Panc1 (cell line): Measurements from ENCODE around the gene RNF214. TPM values are rescaled to one million over a fixed set of nuclear protein-coding genes. Genes with fewer than 3 reads are reported as not detected.

Experiments used
- ATAC-seq: fragments of 200-7000 bp; cut with Tn5 transposase; 2 replicates; pipeline ENCODE4 v1.9.1; 2020; ENCODE audit warnings: mild to moderate bottlenecking, moderate library complexity
- BruUV-seq: library from RNA; stranded (reverse); fragments of 400-500 nt; replicated peaks from 2 replicates; lab custom pipeline; 2021; lab: Mats Ljungman, UMichigan
- CTCF ChIA-PET: fragments of 300-600 bp; sonication (Branson Sonifier 250); formaldehyde crosslinking; loops from one replicate; lab custom pipeline; 2022; ENCODE audit warnings: antibody characterized with exemption; lab: Charles Lee
- POLR2A ChIA-PET: fragments of 300-600 bp; sonication (Branson Sonifier 250); formaldehyde crosslinking; loops from one replicate; lab custom pipeline; 2022; ENCODE audit warnings: antibody characterized with exemption; lab: Charles Lee
- DNase-seq: peaks from one replicate; pipeline ENCODE4 v3.0.0-alpha.2; 2010; ENCODE audit warnings: low read depth, low spot score
- H3K27ac ChIP-seq: 2 replicates; pipeline ENCODE4 v1.5.1; 2011; ENCODE audit warnings: mild to moderate bottlenecking, low read length, inconsistent platforms
- H3K27me3 ChIP-seq: fragments of 200-500 bp; sonication (Bioruptor generic); 2 replicates; pipeline ENCODE4 v1.6.0; 2014; ENCODE audit warnings: low read length, inconsistent platforms; ENCODE audit not compliant: control insufficient read depth, insufficient read depth
- H3K36me3 ChIP-seq: fragments of 200-500 bp; sonication (Bioruptor generic); 2 replicates; pipeline ENCODE4 v1.5.1; 2014; ENCODE audit warnings: inconsistent platforms, mild to moderate bottlenecking, low read length, moderate library complexity; ENCODE audit not compliant: control insufficient read depth, insufficient read depth
- H3K4me1 ChIP-seq: 2 replicates; pipeline ENCODE4 v1.5.1; 2011; ENCODE audit warnings: inconsistent platforms, mild to moderate bottlenecking, low read length, moderate library complexity; ENCODE audit not compliant: control insufficient read depth, insufficient read depth
- H3K4me3 ChIP-seq, 2 experiments: 2 replicates each; pipeline ENCODE4 v1.5.1; 2011 to 2012; ENCODE audit warnings: low read depth in 2 of 2, low read length in 2 of 2, mild to moderate bottlenecking in 2 of 2, inconsistent platforms in 1 of 2, moderate library complexity in 1 of 2
- H3K9me3 ChIP-seq: fragments of 200-500 bp; sonication (Bioruptor generic); 2 replicates; pipeline ENCODE4 v1.5.1; 2014; ENCODE audit warnings: low read depth, mild to moderate bottlenecking, inconsistent platforms, low read length, moderate library complexity; ENCODE audit not compliant: control insufficient read depth, insufficient read depth
- POLR2AphosphoS5 ChIP-seq: IDR thresholded peaks from 2 replicates; pipeline ENCODE4 v1.6.1; 2012; ENCODE audit warnings: mild to moderate bottlenecking, low read depth, low read length, moderate library complexity
- SIN3A ChIP-seq: IDR thresholded peaks from 2 replicates; pipeline ENCODE4 v1.6.1; 2012; ENCODE audit warnings: low read depth, mild to moderate bottlenecking, low read length, moderate library complexity, borderline replicate concordance; ENCODE audit not compliant: insufficient read depth
- TCF7L2 ChIP-seq: IDR thresholded peaks from 2 replicates; pipeline ENCODE4 v1.6.1; 2011; ENCODE audit warnings: mild to moderate bottlenecking, low read depth, low read length, inconsistent platforms
- in situ Hi-C: cut with HindIII; loops from 2 replicates; pipeline ENCODE4 v1.10.0; 2016; ENCODE audit warnings: low sequenced_read_pairs, low pct_unique_long_range_greater_than_20kb
- intact Hi-C: fragments of 100-400 bp; cut with micrococcal nuclease; formaldehyde crosslinking; loops from one replicate; pipeline ENCODE4 v1.10.0; 2022; ENCODE audit not compliant: unreplicated experiment
- total RNA-seq: library from RNA; stranded (reverse); gene quantifications from one replicate; pipeline ENCODE4 v1.2.1, GENCODE V29; 2021; ENCODE audit not compliant: unreplicated experiment
- TF ChIP-seq, protein P1 (sequence below), 2 experiments: IDR thresholded peaks; 2 replicates each; pipeline ENCODE4 v1.6.1; 2011 to 2012; ENCODE audit warnings: low read depth in 2 of 2, control low read depth in 1 of 2, low read length in 1 of 2, mild to moderate bottlenecking in 1 of 2, moderate library complexity in 1 of 2; ENCODE audit not compliant: insufficient read depth in 1 of 2
- TF ChIP-seq, protein P2 (sequence below): fragments of 450-650 bp; IDR thresholded peaks from 2 replicates; pipeline ENCODE4 v1.5.1; 2017; ENCODE audit warnings: mild to moderate bottlenecking

The RNF214 gene
- total RNA-seq, 1 experiment from 2014 or later: 39.7 TPM

DNA sequence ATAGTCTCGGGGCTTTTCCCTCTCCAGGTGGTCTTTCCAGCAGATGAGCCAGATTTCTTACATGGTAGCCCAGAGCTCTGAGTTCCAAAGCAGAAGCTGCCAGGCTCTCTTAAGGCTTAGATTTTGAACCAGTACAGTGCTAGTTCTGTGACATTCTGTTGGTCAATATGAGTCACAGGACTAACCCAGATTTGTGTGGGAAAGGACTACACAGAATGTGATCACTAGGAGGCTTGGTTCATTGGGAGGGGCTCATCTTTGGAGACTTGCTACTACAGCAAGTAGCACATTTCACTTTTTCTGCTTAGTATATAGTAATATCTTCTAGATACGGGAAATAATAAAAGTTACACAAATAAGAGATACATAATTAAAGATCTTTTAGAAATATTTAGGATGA lies 24.1 kb downstream of the RNF214 start:
- Histone ChIP-seq H3K4me3 (no peak overlapping the region), H3K27ac (no peak overlapping the region), H3K9me3 (no peaks in the 10 kb centered on the region), H3K4me1 (no peaks in the 10 kb centered on the region), H3K36me3 (no peaks in the 10 kb centered on the region), H3K27me3 (no peaks in the 10 kb centered on the region)
- in situ Hi-C loops: no loop called here
- DNase-seq (no peak), ATAC-seq (no peak)
- TF ChIP-seq SIN3A (no peak), TCF7L2 (no peak), POLR2AphosphoS5 (no peak)
- TF ChIP-seq, protein P1, sequence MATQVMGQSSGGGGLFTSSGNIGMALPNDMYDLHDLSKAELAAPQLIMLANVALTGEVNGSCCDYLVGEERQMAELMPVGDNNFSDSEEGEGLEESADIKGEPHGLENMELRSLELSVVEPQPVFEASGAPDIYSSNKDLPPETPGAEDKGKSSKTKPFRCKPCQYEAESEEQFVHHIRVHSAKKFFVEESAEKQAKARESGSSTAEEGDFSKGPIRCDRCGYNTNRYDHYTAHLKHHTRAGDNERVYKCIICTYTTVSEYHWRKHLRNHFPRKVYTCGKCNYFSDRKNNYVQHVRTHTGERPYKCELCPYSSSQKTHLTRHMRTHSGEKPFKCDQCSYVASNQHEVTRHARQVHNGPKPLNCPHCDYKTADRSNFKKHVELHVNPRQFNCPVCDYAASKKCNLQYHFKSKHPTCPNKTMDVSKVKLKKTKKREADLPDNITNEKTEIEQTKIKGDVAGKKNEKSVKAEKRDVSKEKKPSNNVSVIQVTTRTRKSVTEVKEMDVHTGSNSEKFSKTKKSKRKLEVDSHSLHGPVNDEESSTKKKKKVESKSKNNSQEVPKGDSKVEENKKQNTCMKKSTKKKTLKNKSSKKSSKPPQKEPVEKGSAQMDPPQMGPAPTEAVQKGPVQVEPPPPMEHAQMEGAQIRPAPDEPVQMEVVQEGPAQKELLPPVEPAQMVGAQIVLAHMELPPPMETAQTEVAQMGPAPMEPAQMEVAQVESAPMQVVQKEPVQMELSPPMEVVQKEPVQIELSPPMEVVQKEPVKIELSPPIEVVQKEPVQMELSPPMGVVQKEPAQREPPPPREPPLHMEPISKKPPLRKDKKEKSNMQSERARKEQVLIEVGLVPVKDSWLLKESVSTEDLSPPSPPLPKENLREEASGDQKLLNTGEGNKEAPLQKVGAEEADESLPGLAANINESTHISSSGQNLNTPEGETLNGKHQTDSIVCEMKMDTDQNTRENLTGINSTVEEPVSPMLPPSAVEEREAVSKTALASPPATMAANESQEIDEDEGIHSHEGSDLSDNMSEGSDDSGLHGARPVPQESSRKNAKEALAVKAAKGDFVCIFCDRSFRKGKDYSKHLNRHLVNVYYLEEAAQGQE (IDR thresholded peaks at IDR 0.05; ENCODE audit: insufficient read depth in 1 of 2, low read depth in 2 of 2, low read length in 1 of 2): no peak
- TF ChIP-seq, protein P2, sequence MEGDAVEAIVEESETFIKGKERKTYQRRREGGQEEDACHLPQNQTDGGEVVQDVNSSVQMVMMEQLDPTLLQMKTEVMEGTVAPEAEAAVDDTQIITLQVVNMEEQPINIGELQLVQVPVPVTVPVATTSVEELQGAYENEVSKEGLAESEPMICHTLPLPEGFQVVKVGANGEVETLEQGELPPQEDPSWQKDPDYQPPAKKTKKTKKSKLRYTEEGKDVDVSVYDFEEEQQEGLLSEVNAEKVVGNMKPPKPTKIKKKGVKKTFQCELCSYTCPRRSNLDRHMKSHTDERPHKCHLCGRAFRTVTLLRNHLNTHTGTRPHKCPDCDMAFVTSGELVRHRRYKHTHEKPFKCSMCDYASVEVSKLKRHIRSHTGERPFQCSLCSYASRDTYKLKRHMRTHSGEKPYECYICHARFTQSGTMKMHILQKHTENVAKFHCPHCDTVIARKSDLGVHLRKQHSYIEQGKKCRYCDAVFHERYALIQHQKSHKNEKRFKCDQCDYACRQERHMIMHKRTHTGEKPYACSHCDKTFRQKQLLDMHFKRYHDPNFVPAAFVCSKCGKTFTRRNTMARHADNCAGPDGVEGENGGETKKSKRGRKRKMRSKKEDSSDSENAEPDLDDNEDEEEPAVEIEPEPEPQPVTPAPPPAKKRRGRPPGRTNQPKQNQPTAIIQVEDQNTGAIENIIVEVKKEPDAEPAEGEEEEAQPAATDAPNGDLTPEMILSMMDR: no peak
- CTCF ChIA-PET: no interaction called here
- POLR2A ChIA-PET: no interaction called here
- no TSS peak for BruUV-seq
- intact Hi-C loops: no loop called here

DNA sequence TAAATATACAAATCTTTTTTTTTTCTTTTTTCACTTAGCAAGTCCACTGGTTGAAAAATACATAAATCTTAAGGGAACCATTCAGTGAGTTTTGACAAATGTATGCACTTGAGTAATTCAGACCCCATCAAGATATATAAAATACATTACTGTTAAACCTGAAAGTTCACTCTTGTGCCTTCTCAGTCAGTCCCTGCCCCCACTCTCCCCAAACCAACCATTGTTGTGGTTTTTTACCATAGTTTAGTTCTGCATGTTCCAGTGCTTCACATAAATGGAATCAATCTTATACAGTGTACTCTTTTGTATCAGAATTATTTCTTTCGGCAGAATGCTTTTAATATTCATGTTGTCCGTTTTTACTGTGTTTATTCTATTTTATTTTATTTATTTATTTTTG lies 26.1 kb downstream of the RNF214 start:
- H3K4me1 ChIP-seq: no peaks in the 10 kb centered on the region
- no peaks in the 10 kb centered on the region for H3K36me3 ChIP-seq
- intact Hi-C loops: no loop called here
- no peak overlapping the region for H3K27ac ChIP-seq
- no peak for ATAC-seq
- BruUV-seq: no TSS peak
- no peaks in the 10 kb centered on the region for H3K9me3 ChIP-seq
- in situ Hi-C loops: no loop called here
- CTCF ChIA-PET: no interaction called here
- POLR2A ChIA-PET: no interaction called here
- TF ChIP-seq SIN3A (no peak), POLR2AphosphoS5 (no peak), TCF7L2 (no peak)
- TF ChIP-seq, protein P2: no peak
- TF ChIP-seq, protein P1 (IDR thresholded peaks at IDR 0.05; ENCODE audit: insufficient read depth in 1 of 2, low read depth in 2 of 2, low read length in 1 of 2): no peak
- no peak for DNase-seq
- no peaks in the 10 kb centered on the region for H3K27me3 ChIP-seq
- no peak overlapping the region for H3K4me3 ChIP-seq
